ENCODE measurements around the gene GLB1L.

GLB1L gene

GRCh38 chr2:219210196-219210885 lies 34.9 kb downstream of the GLB1L start:
- no peak for TF ChIP-seq CTCF (IDR thresholded peaks at IDR 0.05; ENCODE audit: insufficient read depth, low read depth, low read length, missing control alignments)
- H3K4me3 ChIP-seq (ENCODE audit: low read length) = no peak overlapping the region
- no peak for DNase-seq (ENCODE audit: low read depth)

DNA sequence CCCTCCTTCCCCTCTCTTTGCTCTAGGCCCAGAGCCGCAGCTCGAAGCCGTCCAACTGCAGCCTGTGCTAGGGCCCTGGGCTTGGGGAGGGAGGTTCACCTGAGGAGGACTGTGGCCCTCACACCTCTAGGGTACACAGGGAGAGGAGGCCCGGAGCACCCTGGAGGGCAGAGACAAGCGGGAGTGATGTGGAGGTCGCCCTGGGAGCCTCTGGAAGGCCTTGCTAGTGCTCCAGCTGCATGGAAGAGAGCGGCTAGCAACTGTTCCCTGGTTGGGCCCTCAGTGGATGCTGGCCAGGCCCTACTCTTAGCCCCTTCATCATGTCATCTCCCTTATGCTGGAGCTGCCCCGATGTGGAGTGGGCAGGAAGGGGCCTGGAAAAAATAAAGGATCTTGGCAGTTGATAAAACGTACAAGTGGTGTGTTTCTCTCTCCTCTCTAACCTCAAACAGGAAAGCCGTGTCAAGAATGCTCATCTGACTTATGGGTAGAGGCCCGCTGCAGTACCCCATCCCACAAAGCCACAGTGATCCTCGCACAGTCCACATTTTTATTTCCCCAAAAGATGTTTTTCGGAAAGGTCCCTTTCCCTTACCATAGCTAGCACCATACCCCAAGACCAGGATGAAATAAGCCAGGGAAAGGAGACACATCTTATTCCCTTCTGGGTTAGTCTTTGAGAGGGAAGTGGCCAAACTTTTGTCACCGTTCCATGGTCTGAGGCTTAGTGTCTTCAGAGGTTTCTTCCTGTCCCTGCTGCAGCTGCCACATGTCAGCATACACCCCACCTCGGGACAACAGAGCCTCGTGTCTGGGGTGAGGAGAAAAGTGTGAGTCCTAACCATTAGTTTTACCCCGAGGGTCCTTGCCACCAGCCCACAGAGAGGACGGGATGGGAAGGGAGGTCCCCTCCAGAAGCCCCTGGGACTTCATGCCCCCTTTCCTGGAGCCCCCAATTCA lies 35.7 kb downstream of the GLB1L start:
- no peak overlapping the region for H3K4me3 ChIP-seq (ENCODE audit: low read length)
- DNase-seq (ENCODE audit: low read depth) = no peak
- no peak for TF ChIP-seq CTCF (IDR thresholded peaks at IDR 0.05; ENCODE audit: insufficient read depth, low read depth, low read length, missing control alignments)

DNA sequence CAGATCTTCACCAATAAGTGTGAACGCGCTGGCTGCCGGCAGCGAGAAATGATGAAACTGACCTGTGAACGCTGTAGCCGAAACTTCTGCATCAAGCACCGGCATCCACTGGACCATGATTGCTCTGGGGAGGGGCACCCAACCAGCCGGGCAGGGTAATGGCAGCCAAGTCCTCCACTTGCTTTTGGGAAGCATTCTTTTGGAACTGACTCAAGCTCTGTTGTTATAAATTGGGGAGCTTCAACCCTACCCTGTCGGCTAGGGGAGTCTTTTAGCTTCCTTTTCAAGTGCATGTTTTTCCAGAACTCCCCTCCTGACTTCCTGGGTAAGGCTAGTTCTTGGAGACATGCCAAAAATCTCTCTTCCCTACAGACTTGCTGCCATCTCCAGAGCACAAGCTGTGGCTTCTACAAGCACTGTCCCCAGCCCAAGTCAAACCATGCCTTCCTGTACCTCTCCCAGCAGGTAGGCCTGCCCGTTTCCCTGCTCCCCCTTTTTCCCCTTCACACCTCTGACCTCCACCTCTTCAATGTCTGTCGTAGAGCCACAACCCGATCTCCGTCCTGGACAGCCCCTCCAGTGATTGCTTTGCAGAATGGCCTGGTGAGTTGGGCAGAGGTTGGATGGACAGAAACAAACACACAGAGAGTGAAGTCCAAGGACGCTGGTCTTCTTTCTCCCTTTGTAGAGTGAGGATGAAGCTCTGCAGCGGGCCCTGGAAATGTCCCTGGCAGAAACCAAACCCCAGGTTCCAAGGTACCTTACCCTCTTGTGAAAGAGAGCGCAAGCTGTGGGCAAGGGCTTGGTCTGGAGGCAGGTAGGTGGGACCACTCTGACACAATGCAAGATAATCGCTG lies 37.1 kb downstream of the GLB1L start:
- DNase-seq (ENCODE audit: low read depth) = peak; percentile 54
- H3K4me3 ChIP-seq (ENCODE audit: low read length) = no peak overlapping the region
- no peak for TF ChIP-seq CTCF (IDR thresholded peaks at IDR 0.05; ENCODE audit: insufficient read depth, low read depth, low read length, missing control alignments)

DNA sequence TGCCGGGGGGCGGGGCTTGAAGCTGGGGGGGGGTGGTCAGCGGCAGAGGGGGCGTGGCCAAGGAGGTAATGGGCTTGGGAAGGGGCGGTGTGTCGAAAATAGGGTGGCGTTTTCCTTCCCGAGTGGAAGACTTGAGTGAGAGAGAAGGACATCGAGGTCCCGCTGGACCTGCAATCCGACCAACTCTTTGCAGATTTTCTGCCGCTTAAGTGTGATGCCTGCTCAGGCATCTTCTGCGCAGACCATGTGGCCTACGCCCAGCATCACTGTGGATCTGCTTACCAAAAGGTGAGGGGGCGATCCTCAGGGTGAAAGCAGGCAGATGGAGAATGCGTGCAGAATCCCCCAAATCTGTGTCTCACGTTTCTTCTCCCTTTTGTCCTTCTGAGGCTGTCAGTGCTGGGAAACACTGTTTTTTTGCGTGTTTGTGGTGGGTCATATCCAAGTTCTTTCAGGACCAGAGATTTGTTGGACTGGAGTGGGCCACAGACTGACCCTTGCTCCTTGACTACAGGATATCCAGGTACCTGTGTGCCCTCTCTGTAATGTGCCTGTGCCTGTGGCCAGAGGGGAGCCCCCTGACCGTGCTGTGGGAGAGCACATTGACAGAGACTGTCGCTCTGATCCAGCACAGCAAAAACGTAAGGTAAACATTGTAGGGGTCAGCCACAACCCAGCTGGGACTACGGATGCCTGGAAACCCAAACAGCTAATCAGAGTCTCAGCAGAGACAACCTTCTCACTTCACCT lies 37.9 kb downstream of the GLB1L start:
- no peak for TF ChIP-seq CTCF (IDR thresholded peaks at IDR 0.05; ENCODE audit: insufficient read depth, low read depth, low read length, missing control alignments)
- peak overlapping the region; percentile 70 for H3K4me3 ChIP-seq (ENCODE audit: low read length)
- DNase-seq (ENCODE audit: low read depth) = no peak

DNA sequence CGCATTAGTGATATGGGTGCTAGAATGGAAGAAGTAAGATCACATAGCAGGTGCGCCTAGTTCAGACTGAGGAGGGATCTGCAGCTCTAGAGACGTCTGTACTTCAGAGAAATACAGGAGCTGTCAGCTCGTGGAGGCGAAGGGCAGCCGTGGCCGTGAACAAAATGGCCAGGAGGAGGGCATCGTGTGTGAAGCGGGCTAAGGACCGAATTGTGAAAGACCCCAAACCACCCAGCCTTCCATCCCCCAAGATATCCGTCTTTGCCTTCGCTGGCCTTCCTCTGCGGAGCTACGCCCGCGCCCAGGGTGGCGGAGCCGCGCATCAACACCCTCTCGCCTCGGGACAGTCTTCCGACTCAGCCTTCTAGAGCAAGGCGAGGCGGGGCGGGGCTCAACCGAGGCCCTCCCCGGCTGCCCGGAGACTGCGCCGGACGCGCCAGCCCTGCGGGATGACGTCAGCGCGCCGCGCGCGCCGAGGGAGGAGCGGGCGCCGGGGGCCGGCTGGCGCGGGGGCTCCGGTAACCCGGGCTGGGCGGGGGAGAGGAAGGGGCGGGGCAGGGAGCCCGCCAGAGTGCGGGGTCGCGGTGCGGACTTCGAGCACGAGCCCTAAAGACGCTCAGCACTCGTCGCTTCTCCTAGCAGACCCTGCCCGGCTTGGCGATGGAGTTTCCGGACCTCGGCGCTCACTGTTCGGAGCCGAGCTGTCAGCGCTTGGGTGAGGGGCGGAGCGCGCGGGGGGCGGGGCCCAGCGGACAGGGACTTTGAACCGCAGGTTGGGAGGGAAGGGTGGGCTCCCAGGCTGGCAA lies 38.7 kb downstream of the GLB1L start, which contains the start of gene ZFAND2B:
TSS of gene ZFAND2B (plus strand) at position 455 of the 806 bp plus-strand sequence. CDS start at position 661, 206 bp downstream.
- DNase-seq (ENCODE audit: low read depth) = peak; percentile 95
- peak within 1 kb of the TSS; percentile 70 for H3K4me3 ChIP-seq (ENCODE audit: low read length)
- peak; percentile 9 for TF ChIP-seq CTCF (IDR thresholded peaks at IDR 0.05; ENCODE audit: insufficient read depth, low read depth, low read length, missing control alignments)
